ENCODE data around the gene ATF7.

The ATF7 gene

GRCh38 chr12:53504004-53504920, 121.9 kb downstream of the ATF7 start:
- H3K27ac ChIP-seq (ENCODE audit: insufficient read depth, low read depth, low read length, poor library complexity, severe bottlenecking), result no peak overlapping the region
- H3K4me1 ChIP-seq (ENCODE audit: control insufficient read depth, insufficient read depth, low read length), result peaks cover 8% of the 10 kb centered on the region
- no peaks in the 10 kb centered on the region for H3K27me3 ChIP-seq (ENCODE audit: control insufficient read depth, insufficient read depth, low read length, poor library complexity, severe bottlenecking)
- H3K36me3 ChIP-seq (ENCODE audit: control insufficient read depth, insufficient read depth, low read length), result peaks cover 14% of the 10 kb centered on the region
- WGBS, 2 experiments, result 92 to 94% methylated on average over 13 to 14 of the region's 14 CpGs
- no peaks in the 10 kb centered on the region for H3K9me3 ChIP-seq (ENCODE audit: control insufficient read depth, low read length)
- no peak overlapping the region for H3K4me3 ChIP-seq (ENCODE audit: insufficient read depth, low read depth, low read length)

DNA sequence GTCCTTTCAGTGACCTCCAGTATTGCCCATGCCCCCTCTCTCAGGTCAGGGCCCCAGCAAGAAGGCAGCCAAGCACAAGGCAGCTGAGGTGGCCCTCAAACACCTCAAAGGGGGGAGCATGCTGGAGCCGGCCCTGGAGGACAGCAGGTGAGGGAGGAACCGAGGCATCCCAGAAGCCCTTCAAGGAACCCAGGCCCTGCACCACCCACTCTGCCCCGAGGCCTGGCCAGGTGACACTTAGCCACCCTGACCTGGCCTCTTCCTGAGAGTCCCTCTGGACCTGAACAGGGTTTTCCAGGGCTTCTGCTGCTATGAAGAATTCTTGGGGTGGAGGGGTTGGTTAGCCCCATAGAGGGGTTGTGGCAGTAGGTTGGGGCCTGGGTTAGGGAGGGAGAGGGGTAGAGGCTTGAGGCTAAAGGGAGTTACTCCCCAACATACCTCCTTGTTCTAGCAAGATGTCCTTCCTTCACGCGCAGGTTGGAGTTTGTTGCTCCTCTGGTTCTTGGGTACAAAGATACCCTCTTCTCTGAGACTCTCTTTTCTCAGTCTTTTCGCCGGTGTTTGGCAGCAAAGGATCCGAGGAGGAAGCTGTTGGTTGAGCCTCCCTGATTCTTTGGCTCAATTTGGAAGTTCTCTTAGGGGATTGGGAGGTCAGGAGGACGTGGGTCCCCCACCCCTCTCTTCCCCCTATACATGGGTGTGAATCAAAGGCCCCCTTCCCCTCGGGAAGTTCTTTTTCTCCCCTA, 123.0 kb downstream of the ATF7 start:
- H3K27me3 ChIP-seq (ENCODE audit: control insufficient read depth, insufficient read depth, low read length, poor library complexity, severe bottlenecking), result no peaks in the 10 kb centered on the region
- H3K36me3 ChIP-seq (ENCODE audit: control insufficient read depth, insufficient read depth, low read length), result peaks cover 14% of the 10 kb centered on the region
- no peak overlapping the region for H3K4me3 ChIP-seq (ENCODE audit: insufficient read depth, low read depth, low read length)
- peaks cover 14% of the 10 kb centered on the region for H3K4me1 ChIP-seq (ENCODE audit: control insufficient read depth, insufficient read depth, low read length)
- H3K9me3 ChIP-seq (ENCODE audit: control insufficient read depth, low read length), result no peaks in the 10 kb centered on the region
- no peak overlapping the region for H3K27ac ChIP-seq (ENCODE audit: insufficient read depth, low read depth, low read length, poor library complexity, severe bottlenecking)
- 88 to 91% methylated on average over 10 of the region's 10 CpGs for WGBS, 2 experiments

GRCh38 chr12:53502331-53502730, 123.9 kb downstream of the ATF7 start:
- Histone ChIP-seq H3K4me3 (ENCODE audit: insufficient read depth, low read depth, low read length) (peak overlapping the region; percentile 77), H3K27me3 (ENCODE audit: control insufficient read depth, insufficient read depth, low read length, poor library complexity, severe bottlenecking) (no peaks in the 10 kb centered on the region), H3K4me1 (ENCODE audit: control insufficient read depth, insufficient read depth, low read length) (peaks cover 16% of the 10 kb centered on the region), H3K36me3 (ENCODE audit: control insufficient read depth, insufficient read depth, low read length) (peaks cover 14% of the 10 kb centered on the region), H3K27ac (ENCODE audit: insufficient read depth, low read depth, low read length, poor library complexity, severe bottlenecking) (no peak overlapping the region), H3K9me3 (ENCODE audit: control insufficient read depth, low read length) (no peaks in the 10 kb centered on the region)
- WGBS, 2 experiments, result 95% methylated on average over 9 of the region's 9 CpGs

DNA sequence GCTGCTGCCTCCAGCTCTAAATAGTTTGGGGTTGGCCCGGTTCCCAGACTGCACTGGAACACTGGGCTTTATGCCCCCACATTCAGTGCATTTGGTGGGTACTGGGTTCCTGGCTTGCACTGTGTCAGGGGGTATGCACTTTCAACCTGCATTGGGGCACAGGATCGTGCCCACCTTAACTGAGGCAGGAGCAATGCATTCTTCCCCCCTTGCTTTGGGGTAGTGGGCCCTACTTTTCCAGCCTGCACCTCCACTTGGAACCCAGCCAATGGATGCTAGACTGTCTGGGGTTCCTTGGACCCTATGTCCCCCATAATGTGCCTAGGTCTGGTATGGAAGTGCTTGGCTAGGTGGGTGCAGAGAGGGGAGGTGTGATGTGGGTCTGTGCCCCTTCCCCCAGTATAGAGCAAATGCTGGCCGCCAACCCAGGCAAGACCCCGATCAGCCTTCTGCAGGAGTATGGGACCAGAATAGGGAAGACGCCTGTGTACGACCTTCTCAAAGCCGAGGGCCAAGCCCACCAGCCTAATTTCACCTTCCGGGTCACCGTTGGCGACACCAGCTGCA, 124.5 kb downstream of the ATF7 start:
- Histone ChIP-seq H3K4me1 (ENCODE audit: control insufficient read depth, insufficient read depth, low read length) (peaks cover 21% of the 10 kb centered on the region), H3K27ac (ENCODE audit: insufficient read depth, low read depth, low read length, poor library complexity, severe bottlenecking) (peak overlapping the region; percentile 99), H3K4me3 (ENCODE audit: insufficient read depth, low read depth, low read length) (peak overlapping the region; percentile 77), H3K36me3 (ENCODE audit: control insufficient read depth, insufficient read depth, low read length) (peaks cover 14% of the 10 kb centered on the region), H3K27me3 (ENCODE audit: control insufficient read depth, insufficient read depth, low read length, poor library complexity, severe bottlenecking) (no peaks in the 10 kb centered on the region), H3K9me3 (ENCODE audit: control insufficient read depth, low read length) (no peaks in the 10 kb centered on the region)
- WGBS, 2 experiments, result 82 to 83% methylated on average over 10 of the region's 10 CpGs

DNA sequence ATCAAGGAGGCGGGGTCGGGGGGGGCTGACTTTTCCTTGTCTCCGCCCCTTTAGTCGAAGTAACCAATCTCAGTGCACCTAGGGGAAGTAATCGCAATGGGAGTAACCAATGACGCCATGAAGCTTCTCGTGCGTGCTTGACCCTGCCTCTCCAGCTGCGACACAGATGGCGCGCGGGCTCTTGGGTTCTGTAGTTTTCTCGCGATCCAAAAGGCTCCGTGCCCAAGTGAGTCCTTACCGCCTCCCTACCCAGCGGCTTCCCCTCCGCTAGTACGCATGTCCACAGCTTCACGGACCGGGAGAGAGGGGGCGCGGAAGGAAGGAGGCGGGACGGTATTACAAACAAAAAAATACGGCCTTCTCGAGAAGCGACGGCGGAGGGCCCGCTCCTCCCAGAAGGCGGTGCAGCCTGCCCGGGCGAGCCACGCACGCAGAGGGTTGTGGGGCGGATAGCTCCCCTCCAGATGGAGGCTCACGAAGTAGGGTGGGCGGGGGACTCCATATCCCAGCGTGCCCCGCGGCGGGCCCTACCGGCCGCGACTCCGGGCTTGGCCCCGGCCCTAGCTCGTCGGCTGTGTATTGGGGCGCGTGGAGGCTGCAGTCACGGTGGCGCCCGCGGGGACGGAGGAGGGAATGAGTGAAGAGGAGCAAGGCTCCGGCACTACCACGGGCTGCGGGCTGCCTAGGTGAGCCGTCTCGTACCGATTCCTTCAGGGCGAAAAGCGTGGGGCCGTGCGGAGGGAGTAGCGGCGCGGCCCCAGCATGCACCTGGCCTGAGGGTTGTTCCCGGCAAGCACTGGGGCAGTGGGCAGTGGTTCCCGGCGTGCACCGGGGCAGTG, 125.2 kb downstream of the ATF7 start, which contains the start of gene TARBP2:
Gene TARBP2, plus strand, starts transcription at position 508 of the 839 bp plus-strand sequence. Its CDS starts 126 bp downstream, at position 634.
- Histone ChIP-seq H3K27ac (ENCODE audit: insufficient read depth, low read depth, low read length, poor library complexity, severe bottlenecking) (peak within 1 kb of the TSS; percentile 99), H3K4me1 (ENCODE audit: control insufficient read depth, insufficient read depth, low read length) (peaks cover 26% of the 10 kb centered on the region), H3K4me3 (ENCODE audit: insufficient read depth, low read depth, low read length) (peak within 1 kb of the TSS; percentile 77), H3K36me3 (ENCODE audit: control insufficient read depth, insufficient read depth, low read length) (peaks cover 14% of the 10 kb centered on the region), H3K27me3 (ENCODE audit: control insufficient read depth, insufficient read depth, low read length, poor library complexity, severe bottlenecking) (no peaks in the 10 kb centered on the region), H3K9me3 (ENCODE audit: control insufficient read depth, low read length) (no peaks in the 10 kb centered on the region)
- WGBS, 2 experiments, result 0% methylated on average over 74 of the region's 74 CpGs

DNA sequence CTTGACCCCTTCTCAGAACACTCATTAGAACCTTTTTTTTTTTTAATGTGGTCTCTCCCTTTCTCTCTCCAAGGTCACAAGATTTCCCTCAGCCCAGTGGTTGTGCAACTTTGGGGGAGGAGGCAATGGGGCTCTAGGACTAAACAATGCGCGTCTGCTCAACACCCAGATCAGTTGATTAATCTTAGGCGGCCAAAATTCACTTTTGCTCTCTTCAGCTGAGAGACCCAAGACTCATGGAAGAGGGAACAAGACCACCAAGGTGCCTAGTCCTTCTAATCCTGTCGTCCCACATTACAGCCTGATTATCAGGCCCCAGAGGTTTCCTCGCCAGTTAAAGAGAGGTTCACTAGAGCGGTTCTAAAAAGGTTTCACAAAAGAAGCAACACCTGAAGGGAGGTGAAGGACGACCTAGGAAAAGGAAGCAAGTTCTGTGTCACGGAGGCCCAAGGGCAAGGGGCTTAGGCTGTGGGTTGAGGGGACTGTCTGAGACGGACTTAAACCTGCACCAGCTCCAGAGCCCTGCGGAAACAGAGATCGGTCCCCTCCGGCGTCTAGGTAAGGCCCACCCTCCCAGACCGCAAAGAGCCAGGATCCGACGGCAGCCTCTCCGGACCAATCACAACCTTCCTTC, 125.9 kb downstream of the ATF7 start:
- 12% methylated on average over 17 of the region's 17 CpGs for WGBS, 2 experiments
- Histone ChIP-seq H3K36me3 (ENCODE audit: control insufficient read depth, insufficient read depth, low read length) (peaks cover 8% of the 10 kb centered on the region), H3K27me3 (ENCODE audit: control insufficient read depth, insufficient read depth, low read length, poor library complexity, severe bottlenecking) (no peaks in the 10 kb centered on the region), H3K4me1 (ENCODE audit: control insufficient read depth, insufficient read depth, low read length) (peaks cover 26% of the 10 kb centered on the region), H3K4me3 (ENCODE audit: insufficient read depth, low read depth, low read length) (peak overlapping the region; percentile 77), H3K27ac (ENCODE audit: insufficient read depth, low read depth, low read length, poor library complexity, severe bottlenecking) (peak overlapping the region; percentile 99), H3K9me3 (ENCODE audit: control insufficient read depth, low read length) (no peaks in the 10 kb centered on the region)

GRCh38 chr12:53499266-53500141, 126.7 kb downstream of the ATF7 start, which contains the start of gene MAP3K12:
Gene MAP3K12 (minus strand): TSS chr12:53499458. CDS start chr12:53487391, 12,067 bp downstream.
- Histone ChIP-seq H3K36me3 (ENCODE audit: control insufficient read depth, insufficient read depth, low read length) (peaks cover 2% of the 10 kb centered on the region), H3K4me3 (ENCODE audit: insufficient read depth, low read depth, low read length) (peak within 1 kb of the TSS; percentile 77), H3K27me3 (ENCODE audit: control insufficient read depth, insufficient read depth, low read length, poor library complexity, severe bottlenecking) (no peaks in the 10 kb centered on the region), H3K9me3 (ENCODE audit: control insufficient read depth, low read length) (no peaks in the 10 kb centered on the region), H3K27ac (ENCODE audit: insufficient read depth, low read depth, low read length, poor library complexity, severe bottlenecking) (peak within 1 kb of the TSS; percentile 99), H3K4me1 (ENCODE audit: control insufficient read depth, insufficient read depth, low read length) (peaks cover 30% of the 10 kb centered on the region)
- WGBS, 2 experiments, result 1% methylated on average over 50 to 51 of the region's 51 CpGs

DNA sequence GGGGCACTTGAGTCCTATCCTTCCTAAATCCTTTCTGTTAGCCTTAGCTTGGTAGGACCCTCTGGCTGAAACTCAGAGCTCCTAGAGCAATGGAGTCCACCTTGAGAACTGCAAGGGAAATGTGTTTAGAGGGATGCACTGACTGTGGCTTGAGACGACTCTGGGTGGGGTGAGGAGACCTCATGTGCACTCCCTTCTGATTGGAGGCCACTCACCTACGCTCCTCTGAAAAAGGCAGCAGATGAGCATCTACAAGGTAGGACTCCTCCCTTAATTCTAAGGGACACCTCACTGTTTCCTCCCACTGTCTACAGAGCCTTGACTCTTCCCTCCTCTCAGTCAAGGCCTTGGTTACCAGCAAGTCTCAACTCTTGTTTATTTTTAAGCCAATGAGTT, 127.9 kb downstream of the ATF7 start:
- Histone ChIP-seq H3K27ac (ENCODE audit: insufficient read depth, low read depth, low read length, poor library complexity, severe bottlenecking) (peak overlapping the region; percentile 77), H3K4me3 (ENCODE audit: insufficient read depth, low read depth, low read length) (peak overlapping the region; percentile 77), H3K9me3 (ENCODE audit: control insufficient read depth, low read length) (no peaks in the 10 kb centered on the region), H3K36me3 (ENCODE audit: control insufficient read depth, insufficient read depth, low read length) (no peaks in the 10 kb centered on the region), H3K27me3 (ENCODE audit: control insufficient read depth, insufficient read depth, low read length, poor library complexity, severe bottlenecking) (no peaks in the 10 kb centered on the region), H3K4me1 (ENCODE audit: control insufficient read depth, insufficient read depth, low read length) (peaks cover 42% of the 10 kb centered on the region)
- 66 to 69% methylated on average over 2 of the region's 2 CpGs for WGBS, 2 experiments
